Body of pancreas (tissue), 4 donors: ENCODE measurements around the gene ULK4. TPM values are rescaled to one million over a fixed set of nuclear protein-coding genes. Genes with fewer than 3 reads are reported as not detected.

Experiments
- ATAC-seq: fragments of 150-250 bp; one replicate; pipeline ENCODE4 v1.9.1; 2016
- DNase-seq, 4 donors: peaks; one replicate each; pipeline ENCODE4 v3.0.0-alpha.2; 2019
- H3K27ac ChIP-seq, 4 donors: fragments of 200-600 bp; sonication (generic); 1 replicate in 3 of 4; 2 replicates in 1 of 4; pipeline versions ENCODE4 v1.5.1 to v1.6.1; 2016 to 2019; ENCODE audit warnings: mild to moderate bottlenecking in 1 of 4, mixed read lengths in 1 of 4, moderate library complexity in 1 of 4
- H3K27me3 ChIP-seq, 2 donors: fragments of 200-600 bp; sonication (generic); one replicate each; pipeline ENCODE4 v1.6.0; 2016; ENCODE audit warnings: mild to moderate bottlenecking in 1 of 2
- H3K36me3 ChIP-seq, 2 donors: fragments of 200-600 bp; sonication (generic); replicated peaks in 1 of 2; 2 replicates each; pipeline ENCODE4 v1.5.1; 2016; ENCODE audit warnings: low read depth in 2 of 2; ENCODE audit not compliant: insufficient read depth in 1 of 2
- H3K4me1 ChIP-seq: fragments of 200-600 bp; sonication (generic); one replicate; pipeline ENCODE4 v1.6.0; 2016
- H3K4me3 ChIP-seq, 2 donors: fragments of 200-600 bp; sonication (generic); 1 replicate in 1 of 2; 2 replicates in 1 of 2; pipeline ENCODE4 v1.5.1; 2016 to 2019
- H3K9me3 ChIP-seq, 3 donors: fragments of 200-600 bp; sonication (generic); 1 replicate in 2 of 3; 2 replicates in 1 of 3; pipeline ENCODE4 v1.5.1; 2016
- POLR2A ChIP-seq, 3 donors: fragments of 450-650 bp; IDR thresholded peaks; one replicate each; pipeline ENCODE4 v1.6.1; 2016; ENCODE audit warnings: antibody characterized with exemption in 3 of 3, mild to moderate bottlenecking in 2 of 3
- WGBS, 2 donors: methylation state at CpG; one replicate each; pipeline ENCODE4 v1.1.5; 2017; 5-methylcytosine and 5-hydroxymethylcytosine counted together
- intact Hi-C: fragments of 100-400 bp; cut with DNase I; formaldehyde crosslinking; loops from one replicate; pipeline ENCODE4 v1.15.1; 2023
- total RNA-seq, 2 donors: library from RNA; depleted of rRNA; stranded (reverse); fragments of >200 nt; gene quantifications; one replicate each; pipeline ENCODE4 v1.1.0, GENCODE V29; 2016
- TF ChIP-seq, protein P1 (sequence below), 7 experiments: fragments of 450-650 bp in 4 of 7; fragments of 200-600 bp in 3 of 7; sonication (generic) in 3 of 7; IDR thresholded peaks; one replicate each; pipeline ENCODE4 v1.5.1; 2016 to 2019; ENCODE audit warnings: antibody characterized with exemption in 7 of 7

The ULK4 gene
- total RNA-seq, 2 donors from 2014 or later: 7.3 to 12.5 TPM

DNA sequence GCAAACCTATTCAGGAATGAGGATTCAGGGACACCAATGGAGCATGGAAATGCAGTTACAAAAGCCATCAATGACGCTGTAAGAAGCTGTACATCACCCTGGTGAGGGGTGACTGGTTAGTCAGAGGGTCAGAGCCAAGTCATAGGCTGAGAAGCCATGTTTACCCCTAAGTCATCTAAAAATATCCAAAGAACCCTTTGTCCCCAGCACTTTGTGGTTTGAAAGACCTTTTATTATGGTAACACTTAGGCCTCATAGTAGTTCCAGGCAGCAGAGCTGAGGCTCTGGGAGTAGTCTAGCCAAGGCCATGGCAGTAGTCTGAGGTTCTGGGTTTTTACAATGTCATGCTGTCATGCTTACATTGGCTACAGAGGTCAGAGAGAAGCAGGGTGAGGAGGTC is 631.4 kb downstream of the ULK4 start:
- DNase-seq (no peak), ATAC-seq (no peak)
- intact Hi-C loops: no loop called here
- Histone ChIP-seq H3K4me1 (no peaks in the 10 kb centered on the region), H3K27me3 (peaks cover 0 to 3% of the 10 kb centered on the region in 2 donors), H3K36me3 (no peaks in the 10 kb centered on the region), H3K9me3 (no peaks in the 10 kb centered on the region), H3K27ac (no peak overlapping the region), H3K4me3 (no peak overlapping the region)
- WGBS, 2 donors: 88 to 100% methylated on average over 1 of the region's 1 CpG
- TF ChIP-seq, protein P1, sequence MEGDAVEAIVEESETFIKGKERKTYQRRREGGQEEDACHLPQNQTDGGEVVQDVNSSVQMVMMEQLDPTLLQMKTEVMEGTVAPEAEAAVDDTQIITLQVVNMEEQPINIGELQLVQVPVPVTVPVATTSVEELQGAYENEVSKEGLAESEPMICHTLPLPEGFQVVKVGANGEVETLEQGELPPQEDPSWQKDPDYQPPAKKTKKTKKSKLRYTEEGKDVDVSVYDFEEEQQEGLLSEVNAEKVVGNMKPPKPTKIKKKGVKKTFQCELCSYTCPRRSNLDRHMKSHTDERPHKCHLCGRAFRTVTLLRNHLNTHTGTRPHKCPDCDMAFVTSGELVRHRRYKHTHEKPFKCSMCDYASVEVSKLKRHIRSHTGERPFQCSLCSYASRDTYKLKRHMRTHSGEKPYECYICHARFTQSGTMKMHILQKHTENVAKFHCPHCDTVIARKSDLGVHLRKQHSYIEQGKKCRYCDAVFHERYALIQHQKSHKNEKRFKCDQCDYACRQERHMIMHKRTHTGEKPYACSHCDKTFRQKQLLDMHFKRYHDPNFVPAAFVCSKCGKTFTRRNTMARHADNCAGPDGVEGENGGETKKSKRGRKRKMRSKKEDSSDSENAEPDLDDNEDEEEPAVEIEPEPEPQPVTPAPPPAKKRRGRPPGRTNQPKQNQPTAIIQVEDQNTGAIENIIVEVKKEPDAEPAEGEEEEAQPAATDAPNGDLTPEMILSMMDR (IDR thresholded peaks at IDR 0.05): no peak
- no peak for TF ChIP-seq POLR2A (IDR thresholded peaks at IDR 0.05)

DNA sequence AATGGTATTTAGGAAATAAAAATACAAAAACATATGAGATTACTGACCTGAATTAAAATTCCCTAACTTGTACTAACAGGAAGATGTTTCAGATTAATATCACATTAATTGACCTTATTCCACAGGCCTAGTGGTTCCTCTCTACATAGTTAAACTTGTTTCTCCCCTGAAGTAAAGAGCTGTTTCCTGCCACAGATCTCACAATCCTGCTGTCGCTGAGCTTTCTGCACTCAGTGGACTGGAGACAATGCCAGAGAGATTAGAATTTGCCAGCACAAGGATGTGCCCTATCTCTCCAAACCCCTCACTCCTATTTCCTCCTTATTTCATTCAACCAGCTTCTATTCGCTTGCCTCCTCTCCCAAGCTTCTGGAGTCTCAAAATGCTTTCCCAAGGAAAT is 632.0 kb downstream of the ULK4 start:
- intact Hi-C loops: no loop called here
- Histone ChIP-seq H3K4me1 (no peaks in the 10 kb centered on the region), H3K9me3 (no peaks in the 10 kb centered on the region), H3K27ac (no peak overlapping the region), H3K36me3 (no peaks in the 10 kb centered on the region), H3K4me3 (no peak overlapping the region), H3K27me3 (peaks cover 0 to 3% of the 10 kb centered on the region in 2 donors)
- 47 to 63% methylated on average over 2 of the region's 2 CpGs for WGBS, 2 donors
- TF ChIP-seq, protein P1 (IDR thresholded peaks at IDR 0.05): no peak
- TF ChIP-seq POLR2A (IDR thresholded peaks at IDR 0.05): no peak
- ATAC-seq (no peak), DNase-seq (no peak)

DNA sequence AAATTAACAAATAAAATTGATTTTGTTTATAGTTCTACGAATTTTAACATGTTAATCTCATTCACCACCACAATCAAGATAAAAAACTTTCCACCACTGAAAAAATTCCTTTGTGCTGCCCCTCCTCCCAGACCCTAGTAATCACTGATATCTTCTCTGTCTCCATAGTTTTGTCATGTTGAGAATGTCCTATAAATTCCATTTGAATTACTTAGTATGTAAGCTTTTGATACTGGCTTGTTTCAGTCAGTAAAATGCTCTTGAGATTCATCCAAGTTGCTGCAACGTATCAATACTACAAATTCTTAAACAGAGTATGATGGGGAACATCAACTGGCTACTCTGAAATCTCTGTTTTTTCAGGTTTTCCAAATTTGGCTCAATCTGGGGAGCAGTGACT is 633.0 kb downstream of the ULK4 start:
- Histone ChIP-seq H3K9me3 (no peaks in the 10 kb centered on the region), H3K27ac (no peak overlapping the region), H3K4me1 (no peaks in the 10 kb centered on the region), H3K36me3 (no peaks in the 10 kb centered on the region), H3K27me3 (peaks cover 0 to 3% of the 10 kb centered on the region in 2 donors), H3K4me3 (no peak overlapping the region)
- WGBS, 2 donors: 32 to 42% methylated on average over 2 of the region's 2 CpGs
- DNase-seq (no peak), ATAC-seq (no peak)
- no peak for TF ChIP-seq POLR2A (IDR thresholded peaks at IDR 0.05)
- TF ChIP-seq, protein P1 (IDR thresholded peaks at IDR 0.05): no peak
- intact Hi-C loops: no loop called here

DNA sequence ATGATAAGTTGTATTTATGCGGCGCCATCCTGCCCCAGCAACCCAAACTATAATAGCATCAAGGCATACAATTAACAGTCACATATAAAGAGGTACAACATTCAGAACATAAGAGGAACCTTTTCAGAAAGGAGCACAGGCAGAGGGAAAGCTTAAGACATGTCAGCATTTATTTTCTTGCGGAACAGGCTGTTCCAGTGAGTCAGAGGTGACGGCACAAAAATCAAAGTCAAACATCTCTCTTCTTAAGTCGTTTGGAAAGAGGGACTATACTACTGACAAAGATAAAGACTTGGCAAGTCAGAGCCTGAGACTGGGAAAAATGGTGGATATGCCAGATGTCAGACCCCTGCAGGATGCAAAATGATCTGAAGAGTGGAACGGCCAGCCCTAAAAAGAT is 634.2 kb downstream of the ULK4 start:
- TF ChIP-seq, protein P1 (IDR thresholded peaks at IDR 0.05): no peak
- TF ChIP-seq POLR2A (IDR thresholded peaks at IDR 0.05): no peak
- intact Hi-C loops: no loop called here
- Histone ChIP-seq H3K27me3 (peaks cover 0 to 3% of the 10 kb centered on the region in 2 donors), H3K36me3 (no peaks in the 10 kb centered on the region), H3K4me1 (no peaks in the 10 kb centered on the region), H3K4me3 (no peak overlapping the region), H3K27ac (no peak overlapping the region), H3K9me3 (no peaks in the 10 kb centered on the region)
- ATAC-seq: no peak
- DNase-seq: no peak
- 63 to 76% methylated on average over 6 of the region's 6 CpGs for WGBS, 2 donors

DNA sequence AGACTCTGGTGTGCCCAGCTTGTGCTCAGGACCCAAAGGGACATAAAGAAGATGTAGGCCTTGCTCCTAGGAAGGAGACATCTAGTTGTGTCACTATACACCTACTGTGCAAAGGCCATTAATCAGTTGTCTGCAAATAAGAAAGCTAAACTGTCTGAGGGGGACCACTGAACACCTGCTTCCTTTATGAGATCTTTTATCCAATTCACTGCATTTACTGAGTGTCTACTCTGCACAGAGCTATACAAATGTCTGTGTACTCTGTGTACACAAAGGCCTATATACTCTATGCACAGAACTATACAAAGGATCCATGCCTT is 637.8 kb downstream of the ULK4 start:
- peaks cover 0 to 2% of the 10 kb centered on the region in 2 donors for H3K27me3 ChIP-seq
- H3K4me3 ChIP-seq: no peak overlapping the region

More for the DNA sequence above, 637.8 kb downstream of the ULK4 start:
- intact Hi-C loops: no loop called here
- Histone ChIP-seq H3K36me3 (no peaks in the 10 kb centered on the region), H3K4me1 (no peaks in the 10 kb centered on the region), H3K9me3 (no peaks in the 10 kb centered on the region), H3K27ac (no peak overlapping the region)
- ATAC-seq: no peak
- DNase-seq: no peak
- TF ChIP-seq, protein P1 (IDR thresholded peaks at IDR 0.05): no peak
- no peak for TF ChIP-seq POLR2A (IDR thresholded peaks at IDR 0.05)
